Activated CD4-positive, alpha-beta T cell treated with anti-CD3 and anti-CD28 coated beads, Interleukin-10, Interleukin-2, amounts not matched to agents 100 ng/mL and 50 ng/mL, durations not matched to agents 16 hours and 8 hours (primary cell): Measurements from ENCODE around the gene TXNDC5.
"Not testable (repeated sequence)": the region's sequence is repeated elsewhere in the genome, so short reads cannot be mapped to it uniquely, and the experiment has no call there.

Experiments used
- DNase-seq: peaks from one replicate; pipeline ENCODE4 v3.0.0-alpha.2; 2020

TXNDC5 gene

DNA sequence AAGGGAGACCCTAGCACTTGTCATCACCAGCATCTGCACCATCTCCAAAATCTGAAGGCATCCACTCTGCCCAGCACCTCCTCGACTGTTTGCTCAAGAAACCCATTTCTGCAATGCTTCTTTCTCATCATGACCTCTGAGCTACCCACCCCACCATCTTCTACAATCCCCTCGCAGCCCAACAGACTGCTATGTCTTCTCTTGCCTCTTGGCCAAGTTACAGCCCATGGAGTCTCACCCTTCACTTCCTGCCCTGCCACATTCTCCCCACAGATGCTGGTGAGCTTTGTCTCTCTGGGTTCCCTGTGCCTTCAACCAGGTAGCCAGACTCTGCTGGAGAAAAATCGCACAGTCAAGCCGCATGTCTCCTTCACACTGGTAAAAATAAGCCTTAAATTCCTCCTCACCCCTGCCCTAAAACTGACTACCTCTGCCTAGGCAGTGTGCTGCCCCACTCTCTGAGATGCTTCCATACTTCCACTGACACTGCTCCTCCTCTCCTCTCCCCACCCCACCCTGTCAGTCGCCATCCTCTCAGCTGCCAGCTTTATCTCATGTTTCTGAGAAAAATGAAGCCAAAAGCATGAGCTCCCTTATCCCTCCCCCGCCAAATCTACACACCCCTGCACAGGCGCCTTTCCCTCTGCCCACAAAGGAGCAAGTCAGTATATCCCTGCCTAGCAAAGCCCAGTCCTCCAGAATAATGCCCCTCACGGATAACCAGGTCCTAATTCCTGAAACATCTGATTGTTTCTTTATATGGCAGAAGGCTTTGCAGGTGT is 2.3 kb upstream of the TXNDC5 start:
- DNase-seq: no peak

DNA sequence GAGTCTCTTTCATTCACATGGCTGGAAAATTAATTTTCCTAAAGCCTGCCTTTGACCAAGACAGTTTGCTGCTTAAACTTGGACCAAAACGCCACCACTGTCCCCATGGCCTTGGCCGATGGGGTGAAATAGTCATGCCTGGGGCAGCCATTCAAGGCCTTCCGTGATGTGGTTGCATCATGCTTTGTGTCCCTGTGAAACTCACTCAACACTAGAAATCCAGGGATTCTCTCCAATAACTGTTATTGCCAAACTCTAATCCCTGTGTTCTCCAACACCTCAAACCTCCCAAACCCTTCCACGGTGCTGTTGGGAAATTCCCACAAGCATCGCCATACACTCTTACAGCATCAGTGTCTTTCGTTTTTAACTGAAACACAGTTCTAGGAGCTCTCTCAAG is 1.4 kb upstream of the TXNDC5 start:
- no peak for DNase-seq

DNA sequence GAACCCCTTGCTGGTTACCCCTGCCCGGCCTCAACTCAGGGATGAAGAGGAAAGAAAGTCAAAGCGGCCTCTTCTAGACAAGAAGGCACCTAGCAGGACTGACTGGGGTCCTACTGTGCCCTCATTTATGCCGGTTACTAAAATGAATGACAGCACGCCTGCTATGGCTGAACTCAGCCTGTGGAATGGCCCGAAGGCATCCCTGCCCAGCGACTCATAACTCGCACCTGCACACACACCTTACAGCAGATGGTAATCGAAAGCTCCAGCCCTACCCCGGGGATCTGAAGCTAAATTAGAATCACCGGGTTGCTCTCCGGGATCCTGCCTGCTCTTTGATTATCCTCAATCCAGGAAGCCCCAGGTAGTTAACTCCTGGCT is 747 bp upstream of the TXNDC5 start:
- no peak for DNase-seq

GRCh38 chr6:7910298-7910653 is 312 bp downstream of the TXNDC5 start:
- no peak for DNase-seq

DNA sequence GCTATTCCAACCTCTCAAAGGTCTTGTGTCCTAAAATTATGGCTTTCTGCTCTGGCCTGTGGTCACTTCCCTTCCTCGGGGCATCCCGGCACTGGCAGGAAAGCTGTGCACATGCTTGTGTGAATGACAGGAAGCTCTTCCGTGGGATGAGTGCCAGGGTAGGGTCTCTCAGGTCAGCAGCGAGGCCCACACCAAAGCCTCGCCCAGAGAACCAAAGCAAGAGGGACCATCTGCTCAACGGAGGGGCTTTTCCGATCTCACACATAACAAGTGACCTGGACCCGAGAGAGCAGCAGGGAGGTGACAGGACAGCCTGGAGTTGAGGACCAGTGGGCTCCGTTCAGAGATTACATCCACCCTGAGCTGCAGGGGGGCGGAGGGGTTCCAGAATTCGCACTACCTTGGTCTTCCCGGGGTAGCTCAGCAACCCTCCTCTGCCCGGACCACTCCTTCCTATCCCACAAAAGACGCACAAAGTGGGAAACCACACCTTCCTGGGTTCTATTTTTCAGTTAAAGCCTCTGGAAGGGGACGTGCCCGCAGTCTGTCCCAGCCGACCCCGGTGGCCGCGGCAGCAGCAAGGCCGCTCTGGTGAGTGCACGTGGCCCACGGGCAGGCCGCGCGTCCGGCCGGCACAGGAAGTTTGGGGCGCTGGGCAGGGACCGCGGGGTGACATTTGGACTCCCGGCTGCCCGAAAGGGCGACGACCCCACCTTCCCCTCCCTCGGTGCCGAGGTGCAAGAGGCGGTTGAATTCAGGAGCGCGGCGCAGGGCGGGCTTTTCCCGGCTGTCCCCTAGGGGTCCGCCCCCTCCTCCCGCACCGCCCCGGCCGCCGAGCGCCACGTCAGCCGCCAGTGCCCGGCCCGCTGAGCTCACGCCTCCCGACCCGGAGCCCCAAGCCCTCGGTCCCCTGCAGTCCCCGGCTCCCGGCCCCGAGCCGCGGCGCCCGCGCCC is 988 bp downstream of the TXNDC5 start:
- DNase-seq: peak; percentile 69

DNA sequence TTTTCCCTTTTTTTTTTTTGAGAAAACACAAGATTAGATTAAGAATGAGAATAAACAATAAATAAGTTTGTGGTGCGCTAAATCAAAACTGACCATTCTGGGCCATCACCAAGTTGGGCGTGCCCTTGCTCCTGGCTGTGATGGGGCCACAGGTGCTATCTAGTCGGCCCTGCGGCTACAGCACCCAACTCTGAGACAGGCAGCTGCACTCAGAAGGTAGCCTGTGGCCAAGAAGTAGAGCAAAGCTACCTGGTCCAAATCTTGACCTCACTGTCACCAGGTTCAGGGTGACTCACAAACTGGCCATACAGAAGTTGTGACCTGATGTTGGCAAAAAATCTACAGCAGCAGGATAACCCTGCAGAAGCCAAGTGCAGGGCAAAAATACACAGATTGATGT is 3.4 kb downstream of the TXNDC5 start:
- DNase-seq: no peak

GRCh38 chr6:7906741-7907140 is 3.8 kb downstream of the TXNDC5 start:
- no peak for DNase-seq

DNA sequence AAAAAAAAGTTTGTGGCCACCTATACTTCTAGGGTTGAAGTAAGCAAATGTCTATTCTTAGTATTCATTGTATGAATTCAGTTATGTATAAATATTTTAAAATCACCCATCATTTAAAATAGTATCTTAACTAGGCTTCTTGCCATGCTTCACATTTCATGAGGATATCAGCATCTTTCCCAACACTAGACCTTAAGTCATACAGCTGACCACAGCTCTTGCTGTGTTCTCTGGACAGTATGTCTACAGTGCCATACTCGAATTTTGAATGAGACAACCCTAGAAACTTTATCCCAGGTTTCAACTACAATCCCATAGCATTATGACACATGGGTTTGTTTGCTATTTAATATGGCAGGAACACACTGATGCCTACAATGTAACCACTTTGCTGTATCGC is 5.2 kb downstream of the TXNDC5 start:
- no peak for DNase-seq

DNA sequence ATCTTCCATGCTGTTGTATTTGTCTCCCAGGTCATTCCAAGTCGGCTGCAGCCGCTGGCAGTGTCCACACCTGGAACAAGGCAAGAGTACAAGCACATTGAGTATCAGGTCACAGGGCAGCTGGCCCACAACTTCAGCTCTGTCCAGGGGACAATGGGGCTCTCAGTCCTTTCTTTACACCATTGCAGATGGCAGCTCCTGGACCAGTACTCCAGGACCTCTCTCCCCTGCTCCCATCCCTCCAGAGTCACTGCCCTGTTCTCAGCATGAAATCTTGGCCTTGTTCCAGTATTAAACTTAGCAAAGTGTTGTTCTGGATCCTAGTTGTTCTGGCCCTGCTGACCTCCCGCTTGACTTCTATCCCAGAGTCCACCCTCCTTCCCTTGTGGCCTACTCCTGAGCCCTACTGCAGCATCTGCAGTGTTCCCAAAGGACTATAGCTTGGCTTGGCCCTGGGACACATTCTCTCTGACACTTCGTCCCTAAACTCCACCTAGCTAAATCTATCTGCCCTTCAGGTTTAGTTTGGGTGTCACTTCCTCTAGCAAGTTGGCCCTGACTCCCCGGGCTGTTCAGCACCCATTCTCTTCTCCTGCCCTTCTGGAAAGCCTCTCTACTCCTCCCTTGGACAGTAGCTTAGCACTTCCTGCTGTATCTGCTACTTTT is 5.8 kb downstream of the TXNDC5 start:
- DNase-seq: no peak

DNA sequence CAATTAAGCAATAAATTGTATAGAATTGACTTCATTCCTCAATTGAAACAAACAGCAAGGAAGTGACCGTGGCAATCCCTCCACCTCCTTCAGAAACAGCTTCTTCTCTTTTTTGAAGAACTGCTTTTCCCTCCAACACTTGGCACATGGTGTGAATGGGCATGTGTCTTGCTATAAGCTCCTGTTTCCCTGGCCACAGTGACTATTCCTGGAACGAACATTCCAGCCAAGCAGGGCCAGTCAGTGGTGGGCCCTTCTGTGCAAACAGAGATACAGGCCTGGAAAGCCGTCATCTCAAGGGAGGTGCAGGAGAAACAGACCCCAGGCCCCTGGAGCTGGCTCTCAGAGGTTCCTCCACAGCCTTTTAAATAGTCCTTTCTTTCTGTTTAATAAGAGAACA is 6.9 kb downstream of the TXNDC5 start:
- no peak for DNase-seq

DNA sequence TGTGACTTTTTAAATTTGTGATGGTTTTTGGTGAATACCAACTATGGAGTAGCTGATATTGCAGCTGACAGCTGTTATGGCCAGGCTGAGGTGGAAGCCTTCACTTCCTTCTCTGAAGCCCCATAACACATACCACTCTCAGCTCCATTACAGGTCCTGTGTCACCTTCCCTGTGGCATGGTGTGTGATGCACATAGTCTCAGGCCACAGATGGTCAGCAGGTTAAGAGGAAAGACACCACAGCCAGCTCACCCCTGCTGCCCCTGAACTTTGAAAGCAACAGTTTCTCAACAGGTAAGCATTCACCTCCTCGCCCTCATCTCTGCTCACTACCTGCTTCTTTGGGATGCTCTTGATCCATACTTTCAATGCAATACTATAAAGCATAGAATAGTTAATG is 7.7 kb downstream of the TXNDC5 start:
- no peak for DNase-seq

GRCh38 chr6:7902221-7902620 is 8.4 kb downstream of the TXNDC5 start:
- DNase-seq: no peak

GRCh38 chr6:7901780-7902179 is 8.8 kb downstream of the TXNDC5 start:
- no peak for DNase-seq

DNA sequence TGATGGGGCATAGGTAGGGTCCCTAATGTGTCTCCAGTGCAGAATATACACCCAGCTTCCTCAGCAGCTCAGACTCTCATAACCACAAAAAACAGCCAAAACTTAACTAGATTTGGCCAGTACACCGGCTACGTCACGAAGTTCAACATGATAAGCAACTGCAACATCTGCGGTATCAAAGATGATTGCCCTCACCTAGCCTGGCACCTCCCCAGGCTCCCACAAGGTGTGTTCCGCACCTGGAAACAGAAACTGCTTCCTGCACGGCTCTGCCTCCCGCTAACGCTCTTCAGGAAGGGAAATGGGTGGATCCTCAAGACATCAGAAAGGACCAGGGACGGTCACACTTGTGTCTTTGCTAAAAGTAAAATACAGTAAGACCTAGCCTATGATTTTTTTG is 9.5 kb downstream of the TXNDC5 start:
- DNase-seq: no peak

DNA sequence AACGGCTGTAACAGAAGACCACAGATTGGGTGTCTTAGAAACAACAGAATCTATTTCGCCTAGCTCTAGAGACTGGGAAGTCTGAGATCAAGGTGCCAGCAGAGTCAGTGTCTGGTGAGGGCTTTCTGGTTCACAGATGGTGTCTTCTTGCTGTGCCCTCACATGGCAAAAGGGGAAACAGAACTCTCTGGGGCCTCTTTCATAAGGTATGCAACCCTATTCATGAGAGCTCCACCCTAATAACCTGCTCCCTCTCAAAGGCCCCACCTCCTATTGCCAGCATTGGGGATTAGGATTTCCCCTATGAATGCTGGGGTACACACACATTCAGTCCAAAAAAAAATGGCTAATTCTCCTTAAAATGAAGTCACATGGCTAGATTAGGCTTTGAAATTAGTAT is 10.0 kb downstream of the TXNDC5 start:
- DNase-seq: no peak

GRCh38 chr6:7899889-7900213 is 10.7 kb downstream of the TXNDC5 start:
- no peak for DNase-seq

- DNase-seq: no peak
Observed at GRCh38 chr6:7899101-7899888, 11.3 kb downstream of the TXNDC5 start.

GRCh38 chr6:7898193-7898586 is 12.4 kb downstream of the TXNDC5 start:
- not testable (repeated sequence) for DNase-seq

DNA sequence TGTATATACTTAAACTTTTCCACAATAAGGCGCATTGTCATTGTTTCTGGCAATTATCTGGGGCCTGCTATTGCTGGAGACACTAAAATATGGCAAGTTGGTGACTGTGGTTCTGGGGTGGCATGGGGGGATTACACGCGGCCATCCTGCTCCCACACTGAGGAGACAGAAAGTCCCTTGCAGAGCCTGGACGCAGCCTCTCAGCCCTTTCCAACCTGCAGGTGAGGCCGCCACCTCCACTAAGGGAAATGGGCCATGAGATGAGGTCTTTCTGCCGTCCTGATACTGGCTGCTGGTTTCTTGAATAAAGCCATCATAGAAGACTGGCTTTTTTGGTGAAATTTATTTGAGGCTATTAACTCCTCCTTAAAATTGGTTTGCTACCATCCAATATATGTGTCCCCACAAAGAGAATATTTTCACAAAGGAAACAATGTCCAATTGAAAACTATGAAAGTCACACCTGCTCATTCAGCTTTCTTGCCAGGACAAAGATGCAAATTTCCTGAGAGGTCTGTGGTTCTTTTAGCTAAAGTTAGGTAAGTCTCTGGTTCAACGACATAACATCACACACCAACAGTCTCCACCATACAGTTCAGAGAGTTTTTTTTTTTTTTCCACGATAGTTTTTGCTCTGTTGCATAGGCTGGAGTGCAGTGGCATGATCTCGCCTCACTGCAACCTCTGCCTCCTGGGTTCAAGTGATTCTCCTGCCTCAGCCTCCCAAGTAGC is 13.0 kb downstream of the TXNDC5 start:
- DNase-seq: no peak

GRCh38 chr6:7896465-7896987 is 14.1 kb downstream of the TXNDC5 start:
- DNase-seq: no peak

DNA sequence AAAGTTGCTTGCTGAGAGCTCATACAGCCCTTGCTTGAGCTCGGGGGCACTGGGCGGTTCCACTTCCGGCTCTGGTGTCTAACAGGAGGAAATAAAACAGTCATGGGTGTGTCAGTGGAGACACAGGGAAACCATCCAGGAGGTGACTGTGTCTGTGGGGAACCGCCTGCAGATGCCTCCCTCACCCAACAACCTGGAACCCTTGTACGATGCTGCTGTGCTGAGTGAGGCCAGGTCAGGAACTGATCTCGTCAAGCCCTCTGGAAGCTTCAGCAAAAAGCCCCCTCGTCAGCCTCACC is 15.5 kb downstream of the TXNDC5 start:
- no peak for DNase-seq
